ENCODE data around the gene ITK. TPM values are rescaled to one million over a fixed set of nuclear protein-coding genes. Genes with fewer than 3 reads are reported as not detected.

ITK gene
- 0.05 TPM in 1 of 2 replicates, not detected in the other for total RNA-seq

GRCh38 chr5:157180374-157181264 is at the start of gene ITK:
Gene ITK (plus strand): TSS chr5:157180840. CDS start chr5:157180978, 138 bp downstream.
- no peak for DNase-seq (ENCODE audit: low read depth)

DNA sequence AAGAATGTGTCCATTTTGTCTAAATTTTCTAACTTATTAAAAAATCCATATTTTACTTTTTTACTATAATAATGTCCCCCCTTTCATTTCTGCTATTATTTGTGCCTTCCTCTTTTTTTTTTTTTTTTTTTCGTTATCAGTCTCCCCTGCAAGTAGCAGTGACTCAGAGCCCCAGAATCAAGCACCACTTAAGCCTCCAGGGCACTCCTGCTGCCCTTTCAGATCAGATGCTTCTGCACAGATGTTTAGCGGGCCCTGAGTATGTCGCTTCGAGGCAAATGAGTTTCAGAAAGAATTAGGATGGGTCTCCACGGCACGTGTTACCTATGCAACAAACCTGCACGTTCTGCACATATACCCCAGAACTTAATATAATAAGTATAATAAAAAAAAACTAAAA is 49.7 kb upstream of the ITK start:
- peak; percentile 48 for DNase-seq (ENCODE audit: low read depth)

DNA sequence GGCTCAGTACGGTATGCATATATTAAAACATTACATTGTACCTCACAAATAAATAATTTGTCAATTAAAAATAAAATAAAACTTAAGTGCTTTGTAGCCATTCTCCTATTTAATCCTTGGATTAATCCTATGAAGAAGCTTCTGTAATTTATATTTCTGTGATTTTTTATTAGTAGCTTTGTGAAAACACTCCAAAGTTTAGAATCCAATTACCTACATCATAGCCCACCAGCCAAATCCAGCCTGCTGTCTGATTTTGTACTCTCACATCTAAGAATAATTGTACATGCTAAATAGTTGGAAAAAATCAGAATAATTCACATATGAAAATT is 48.4 kb upstream of the ITK start:
- no peak for DNase-seq (ENCODE audit: low read depth)

GRCh38 chr5:157137691-157138090 is 42.9 kb upstream of the ITK start:
- peak; percentile 19 for DNase-seq (ENCODE audit: low read depth)

DNA sequence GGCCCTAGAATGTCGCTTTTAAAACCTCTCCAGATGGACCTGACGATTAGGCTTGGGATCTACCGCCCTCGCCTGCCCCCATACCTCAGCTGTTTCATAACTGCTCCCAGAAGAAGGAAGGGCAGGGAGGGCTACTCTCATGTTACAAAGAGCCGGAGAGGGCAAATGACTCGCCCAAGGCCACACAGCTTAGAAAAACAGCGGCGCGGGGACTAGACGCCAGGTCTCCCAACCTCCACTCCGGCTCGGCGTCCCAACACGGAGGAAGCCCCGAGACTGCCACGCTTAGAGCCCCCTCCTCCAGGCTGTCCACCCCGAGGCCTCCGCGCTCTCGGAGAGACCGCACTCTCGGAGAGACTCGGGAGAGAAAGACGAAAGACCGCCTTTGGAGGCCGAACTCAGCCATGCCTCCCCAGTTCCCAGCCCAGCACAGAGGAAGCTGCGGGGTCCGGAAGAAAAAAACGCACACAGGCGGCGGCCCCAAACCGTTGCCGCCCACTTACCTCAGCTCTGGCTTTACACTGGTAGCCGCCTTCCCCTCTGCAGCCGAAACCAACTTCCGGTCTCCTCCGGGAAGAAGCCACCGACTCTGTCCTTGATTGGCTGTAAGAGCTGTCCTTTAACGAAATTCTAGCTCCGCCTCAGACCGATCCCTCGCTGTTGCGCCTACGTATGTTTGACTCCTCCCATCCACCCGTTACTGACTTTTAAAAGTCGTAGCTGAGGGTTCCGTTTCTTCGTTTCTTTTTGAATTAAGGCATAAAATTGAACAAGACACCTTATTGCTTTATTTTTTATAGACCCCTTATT is 38.1 kb upstream of the ITK start, which contains the start of gene MED7:
Gene MED7, minus strand, starts transcription at position 549 of the 810 bp plus-strand sequence. CDS start 3,434 bp downstream, outside the sequence.
- peak; percentile 99 for DNase-seq (ENCODE audit: low read depth)

- no peak for DNase-seq (ENCODE audit: low read depth)
Observed at GRCh38 chr5:157143127-157143971, 37.3 kb upstream of the ITK start.

DNA sequence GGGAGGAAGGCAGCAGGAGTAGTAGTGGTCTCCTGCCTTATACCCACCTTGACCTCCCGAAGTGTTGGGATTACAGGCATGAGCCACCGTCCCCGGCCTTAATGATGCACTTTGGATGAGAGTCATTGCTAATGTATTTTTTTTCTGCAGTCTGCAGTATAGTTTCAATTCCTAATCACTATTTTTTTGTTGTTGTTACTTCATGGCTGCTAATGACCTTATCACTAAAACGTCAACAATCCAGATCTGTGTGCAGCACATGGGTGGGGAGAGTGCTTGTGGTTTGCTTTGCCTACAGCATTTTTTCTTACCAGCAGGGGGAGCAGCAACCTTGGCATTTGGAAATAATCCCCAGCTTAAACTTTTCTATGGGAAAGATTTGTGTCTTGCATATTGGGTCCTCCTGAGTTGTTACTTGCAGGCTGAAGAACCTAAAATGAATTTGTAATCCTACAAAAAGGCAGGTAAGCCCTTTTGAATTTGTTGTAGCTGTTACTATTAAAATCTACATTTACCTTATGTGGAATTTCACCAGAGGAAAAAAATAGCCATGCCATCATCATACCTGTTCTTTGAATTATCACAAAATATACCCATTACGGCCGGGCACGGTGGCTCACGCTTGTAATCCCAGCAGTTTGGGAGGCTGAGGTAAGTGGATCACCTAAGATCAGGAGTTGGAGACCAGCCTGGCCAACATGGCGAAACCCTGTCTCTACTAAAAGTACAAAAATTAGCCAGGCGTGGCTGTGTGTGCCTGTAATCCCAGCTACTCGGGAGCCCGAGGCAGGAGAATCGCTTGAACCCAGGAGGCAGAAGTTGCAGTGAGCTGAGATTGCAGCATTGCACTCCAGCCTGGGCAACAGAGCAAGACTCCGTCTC is 31.7 kb upstream of the ITK start:
- DNase-seq (ENCODE audit: low read depth): peak; percentile 57

- no peak for DNase-seq (ENCODE audit: low read depth)
Observed at GRCh38 chr5:157150995-157151394, 29.6 kb upstream of the ITK start.

DNA sequence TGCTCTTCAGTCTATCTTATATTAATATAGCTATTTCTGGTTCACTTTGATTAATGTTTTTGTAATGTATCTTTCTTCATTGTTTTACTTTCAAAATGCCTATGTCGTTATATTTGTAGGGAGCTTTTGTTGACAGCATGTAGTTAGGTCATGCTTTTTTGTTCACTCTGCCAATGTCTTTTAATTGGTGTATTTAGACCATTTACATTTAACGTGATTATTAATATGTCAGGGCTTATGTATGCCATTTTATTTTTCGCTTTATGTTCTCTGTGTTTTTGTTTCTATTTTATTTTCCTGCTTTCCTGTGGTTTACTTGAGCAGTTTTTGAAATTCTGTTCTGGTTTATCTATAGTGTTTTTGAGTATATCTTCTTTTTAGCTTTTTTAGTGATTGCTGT is 25.3 kb upstream of the ITK start:
- no peak for DNase-seq (ENCODE audit: low read depth)

GRCh38 chr5:157157293-157157891 is 23.2 kb upstream of the ITK start:
- DNase-seq (ENCODE audit: low read depth): no peak

DNA sequence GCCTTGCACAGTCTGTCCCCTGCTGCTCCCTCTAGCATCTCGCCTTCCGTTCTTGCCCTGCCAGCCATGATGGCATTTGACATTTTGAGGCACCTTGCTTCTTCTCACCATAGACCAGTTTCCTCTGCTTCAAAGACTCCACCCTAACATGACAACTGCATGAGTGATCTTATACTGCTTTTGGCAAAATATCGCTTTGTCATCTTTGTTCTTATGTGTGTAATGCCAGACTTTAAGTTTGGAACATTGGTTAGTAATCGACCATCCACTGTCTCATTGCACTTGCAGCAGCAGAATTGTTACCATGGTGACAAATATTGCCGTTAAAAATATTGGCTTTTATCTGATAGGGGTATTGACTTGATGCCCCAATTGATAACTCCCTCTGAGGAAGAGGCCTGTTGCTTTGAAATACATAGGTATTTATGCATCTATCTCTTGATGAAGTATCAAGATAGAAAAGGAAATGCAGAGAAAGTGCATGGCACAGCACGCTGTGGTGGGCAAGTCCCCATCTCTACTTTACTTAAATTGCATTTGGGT is 21.4 kb upstream of the ITK start:
- DNase-seq (ENCODE audit: low read depth): no peak

DNA sequence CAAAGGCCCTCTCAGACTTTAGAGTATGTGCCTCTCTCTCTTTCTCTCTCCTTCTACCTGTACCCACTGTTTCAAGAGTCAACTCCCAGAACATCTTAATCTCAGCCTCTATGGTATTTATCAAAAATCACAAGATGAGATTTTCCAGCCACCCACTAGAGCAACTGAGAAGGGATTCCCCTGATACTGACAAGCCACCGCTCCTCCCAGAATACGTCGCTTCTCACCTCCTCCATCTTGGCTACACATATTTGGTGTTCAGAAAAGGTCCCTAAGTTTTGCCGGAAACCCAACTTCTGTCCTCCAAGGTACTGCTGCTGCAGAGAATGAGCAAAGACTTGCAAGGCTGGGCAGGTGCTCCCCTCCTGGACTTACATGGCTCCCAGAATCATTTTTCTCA is 20.6 kb upstream of the ITK start:
- no peak for DNase-seq (ENCODE audit: low read depth)

DNA sequence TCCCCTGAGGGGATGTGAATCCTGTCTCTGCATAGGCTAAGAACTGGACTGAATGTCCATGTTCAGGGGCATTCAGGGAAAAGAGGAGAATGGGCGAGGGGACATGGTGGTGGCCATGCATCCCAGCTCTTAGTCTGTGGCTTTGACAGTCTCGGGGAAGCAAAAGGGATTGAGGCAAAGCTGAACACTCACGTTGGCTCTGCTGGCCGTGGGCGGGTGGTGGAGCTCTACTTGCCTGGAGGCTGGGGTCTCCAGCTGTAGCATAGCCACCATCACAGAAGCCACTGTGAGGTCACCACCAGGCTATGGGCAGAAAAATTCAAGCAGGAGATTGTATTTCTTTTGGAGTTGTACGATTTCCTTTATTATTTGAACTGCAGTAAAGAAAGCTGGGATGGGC is 18.6 kb upstream of the ITK start:
- no peak for DNase-seq (ENCODE audit: low read depth)

- no peak for DNase-seq (ENCODE audit: low read depth)
Observed at GRCh38 chr5:157162919-157163510, 17.6 kb upstream of the ITK start.

DNA sequence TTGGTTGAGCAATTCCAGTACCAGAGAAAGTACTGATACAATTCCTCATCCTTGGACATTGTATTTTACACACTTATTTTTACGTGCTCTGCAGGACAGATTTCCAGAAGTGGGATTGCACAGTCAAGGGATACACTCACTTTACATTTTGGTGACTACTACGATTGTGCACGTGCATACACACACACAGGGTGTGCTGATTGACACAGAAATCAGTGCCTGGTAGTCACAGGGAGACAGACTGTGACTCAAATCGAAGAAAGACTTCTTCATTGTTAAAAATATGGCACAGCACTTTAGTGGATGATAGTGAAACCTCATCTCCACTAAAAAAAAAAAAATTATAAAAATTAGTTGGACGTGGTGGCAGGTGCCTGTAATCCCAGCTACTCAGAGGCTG is 16.1 kb upstream of the ITK start:
- DNase-seq (ENCODE audit: low read depth): no peak

GRCh38 chr5:157165261-157165660 is 15.4 kb upstream of the ITK start:
- no peak for DNase-seq (ENCODE audit: low read depth)

GRCh38 chr5:157165668-157166067 is 15.0 kb upstream of the ITK start:
- no peak for DNase-seq (ENCODE audit: low read depth)

- no peak for DNase-seq (ENCODE audit: low read depth)
Observed at GRCh38 chr5:157166214-157167213, 14.1 kb upstream of the ITK start, which contains the start of gene GARIN3. Gene GARIN3 (minus strand): TSS chr5:157166264. CDS start chr5:157166168, 96 bp downstream.
